ENCODE results near the gene RGL4.

Gene RGL4

DNA sequence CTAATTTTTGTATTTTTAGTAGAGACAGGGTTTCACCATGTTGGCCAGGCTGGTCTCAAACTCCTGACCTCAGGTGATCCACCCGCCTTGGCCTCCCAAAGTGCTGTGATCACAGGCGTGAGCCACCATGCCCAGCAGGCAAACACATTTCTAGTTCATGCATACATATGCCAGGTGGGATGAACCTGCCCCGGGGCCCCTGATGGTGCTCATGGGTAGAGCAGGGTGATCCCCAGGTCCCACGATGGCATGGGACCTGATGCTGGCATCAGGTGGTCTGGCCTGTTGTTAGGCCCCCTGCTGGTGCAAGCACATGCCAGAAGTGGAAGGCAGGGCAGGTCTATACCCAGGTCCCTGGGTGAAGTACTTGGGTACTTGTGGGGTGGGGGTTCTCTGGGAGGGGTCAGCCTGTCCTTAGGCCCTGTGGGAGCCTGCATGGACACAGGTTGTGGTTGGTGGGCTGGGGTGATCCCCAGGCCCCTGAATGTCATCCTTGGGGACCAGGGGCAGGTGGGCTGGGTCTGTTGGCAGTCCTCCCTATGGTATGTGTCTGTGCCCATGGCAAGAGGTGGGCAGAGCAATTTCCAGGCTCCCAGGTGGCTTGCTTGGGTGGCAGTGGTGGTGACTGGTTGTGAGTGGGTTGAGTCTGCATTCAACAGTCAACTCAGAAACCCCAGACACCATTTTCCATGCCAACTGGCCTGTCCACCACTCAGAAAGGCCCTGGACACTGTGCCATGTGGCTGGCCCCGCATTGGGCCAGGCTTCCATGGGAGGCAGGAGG lies 9.6 kb upstream of the RGL4 start:
- DNase-seq: no peak

DNA sequence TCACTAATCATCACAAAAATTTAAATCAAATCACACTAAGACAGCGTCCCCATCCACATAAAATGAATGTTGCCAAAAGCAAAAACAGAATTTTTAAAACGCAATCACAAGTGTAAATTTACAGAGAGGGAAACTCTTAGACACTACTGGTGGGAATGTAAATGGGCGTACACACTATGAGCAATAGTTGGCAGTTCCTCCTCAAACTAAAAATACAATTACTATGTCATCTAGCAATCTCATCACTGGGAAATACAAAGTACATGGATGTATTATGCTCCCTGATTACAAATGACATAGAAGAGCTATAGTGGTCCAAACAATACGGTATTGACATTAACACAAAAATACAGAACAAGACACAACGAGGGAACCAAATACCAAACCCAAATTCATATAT lies 8.7 kb upstream of the RGL4 start:
- DNase-seq: no peak

- no peak for DNase-seq
These were observed 7.9 kb upstream of the RGL4 start for GRCh38 chr22:23682827-23683355.

GRCh38 chr22:23683545-23683944 lies 7.3 kb upstream of the RGL4 start:
- DNase-seq: no peak

DNA sequence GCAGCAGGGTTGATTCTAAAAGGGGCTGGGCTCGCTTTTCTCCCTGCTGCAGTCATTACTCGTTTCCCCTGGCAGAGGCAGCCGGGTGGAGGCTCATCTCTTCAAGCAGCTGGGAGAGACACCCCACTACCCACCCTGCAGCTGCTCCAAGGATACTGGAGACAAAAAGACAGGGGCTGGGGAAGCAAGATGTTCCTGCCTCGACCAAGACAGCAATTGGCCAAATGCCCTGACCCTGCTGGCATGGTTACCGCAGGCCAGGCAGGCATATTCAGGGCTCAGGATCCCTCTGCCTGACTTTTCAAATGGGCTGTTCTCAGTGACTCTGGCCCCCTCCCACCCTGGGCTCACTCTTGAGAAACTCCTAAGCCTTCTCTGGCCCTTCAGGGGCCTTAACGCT lies 6.8 kb upstream of the RGL4 start:
- DNase-seq: no peak

DNA sequence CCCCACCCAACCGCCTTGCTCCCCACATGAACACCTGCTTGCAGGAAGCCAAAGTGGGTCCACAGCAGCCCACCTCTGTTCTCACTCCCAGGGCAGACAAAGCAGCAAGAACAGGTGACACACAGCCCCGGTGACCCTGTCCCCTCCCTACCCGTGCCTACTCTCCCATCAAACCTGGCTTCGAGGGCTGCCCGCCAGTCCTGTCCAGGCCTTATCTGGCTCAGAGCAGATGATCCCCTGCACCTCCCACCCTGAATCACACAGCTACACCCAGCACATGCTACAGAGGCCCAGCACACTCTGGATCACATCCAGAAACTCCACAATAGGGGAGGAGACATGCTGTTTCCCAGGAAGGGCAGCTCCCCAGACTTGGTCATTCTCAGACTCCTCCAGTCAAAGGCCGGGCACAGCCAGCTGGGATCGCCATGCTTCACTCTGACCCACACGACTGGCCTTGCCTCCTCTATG lies 6.2 kb upstream of the RGL4 start:
- no peak for DNase-seq

GRCh38 chr22:23685205-23685784 lies 5.5 kb upstream of the RGL4 start:
- DNase-seq: no peak

GRCh38 chr22:23686416-23687024 lies 4.3 kb upstream of the RGL4 start:
- DNase-seq: no peak

GRCh38 chr22:23688121-23688520 lies 2.7 kb upstream of the RGL4 start:
- no peak for DNase-seq

DNA sequence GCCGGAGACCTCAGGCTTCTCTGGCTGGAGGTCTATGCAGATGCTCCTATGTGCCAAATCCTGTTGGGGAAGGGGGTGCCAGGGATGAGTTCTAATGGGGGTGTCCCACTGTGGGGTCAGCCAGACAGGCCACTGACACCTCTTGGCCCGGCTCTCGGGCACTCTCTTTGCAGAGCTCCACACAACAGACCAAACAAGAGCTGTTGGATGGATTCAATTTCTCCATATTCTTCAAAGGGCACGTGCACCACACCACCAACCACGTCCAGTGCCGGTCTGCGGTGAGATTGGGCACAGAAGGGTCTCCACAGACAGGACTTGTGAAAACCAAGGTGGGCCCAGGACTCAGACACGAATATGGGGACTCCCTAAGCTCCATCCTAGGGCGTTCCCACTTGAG lies 2.2 kb upstream of the RGL4 start:
- no peak for DNase-seq

GRCh38 chr22:23689414-23689813 lies 1.4 kb upstream of the RGL4 start:
- no peak for DNase-seq

- no peak for DNase-seq
These were observed 1.1 kb downstream of the RGL4 start for GRCh38 chr22:23691748-23692423.

DNA sequence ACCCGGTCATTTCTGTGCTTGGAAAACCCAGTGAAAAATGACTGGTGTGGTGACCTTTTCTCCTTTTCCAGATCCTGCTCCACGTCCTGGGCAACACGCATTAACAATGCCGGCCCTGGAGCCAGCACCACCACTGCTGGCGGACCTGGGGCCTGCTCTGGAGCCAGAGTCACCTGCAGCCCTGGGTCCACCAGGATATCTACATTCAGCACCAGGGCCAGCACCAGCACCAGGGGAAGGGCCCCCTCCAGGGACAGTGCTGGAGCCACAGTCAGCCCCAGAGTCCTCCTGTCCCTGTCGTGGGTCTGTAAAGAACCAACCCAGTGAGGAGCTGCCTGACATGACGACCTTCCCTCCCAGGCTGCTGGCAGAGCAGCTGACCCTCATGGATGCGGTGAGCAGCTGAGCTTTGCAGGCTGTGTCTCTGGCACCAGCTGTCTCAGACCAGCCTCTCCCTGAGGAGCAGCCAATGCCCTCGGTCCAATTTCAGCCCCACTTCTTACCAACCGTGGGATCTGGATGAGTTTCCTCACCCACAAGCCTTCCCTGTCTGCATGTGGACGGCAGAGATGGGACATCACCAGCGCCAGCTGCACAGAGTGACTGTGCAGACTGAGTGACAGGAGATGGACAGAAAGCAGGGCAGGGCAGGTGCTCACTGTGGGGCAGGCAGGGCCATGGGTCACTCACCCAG lies 1.9 kb downstream of the RGL4 start:
- DNase-seq: no peak

DNA sequence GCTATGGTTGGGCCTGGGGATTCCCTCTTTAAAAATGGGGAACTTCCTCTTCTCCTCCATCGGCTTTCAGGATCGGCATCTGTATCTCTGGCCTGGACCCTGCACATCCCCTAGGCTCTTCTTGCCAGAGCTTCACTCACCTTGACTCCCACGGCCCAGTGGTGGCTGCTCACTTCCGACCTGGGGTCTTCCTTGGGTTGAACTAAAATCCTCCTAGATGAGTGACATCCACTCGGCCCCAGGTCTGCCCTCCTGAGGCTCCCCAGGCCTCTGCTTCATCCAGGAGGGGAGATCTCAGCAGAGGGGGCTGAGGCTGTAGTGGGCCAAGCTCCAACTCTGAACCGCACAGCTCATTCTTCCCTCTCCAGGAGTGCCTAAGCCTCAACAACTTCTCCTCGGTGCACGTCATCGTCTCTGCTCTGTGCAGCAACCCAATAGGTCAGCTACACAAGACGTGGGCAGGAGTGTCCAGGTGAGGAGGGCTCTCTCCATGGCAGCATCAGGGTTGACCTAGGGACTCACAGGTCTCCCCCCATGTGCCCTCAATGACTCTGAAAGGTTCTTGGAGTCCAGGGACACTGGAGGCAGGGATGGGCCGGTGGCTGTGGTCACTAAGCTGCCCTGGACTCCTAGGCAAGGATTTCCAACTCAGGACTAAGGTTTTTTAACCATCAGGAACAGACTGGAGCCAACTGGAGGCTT lies 3.3 kb downstream of the RGL4 start:
- DNase-seq: no peak

DNA sequence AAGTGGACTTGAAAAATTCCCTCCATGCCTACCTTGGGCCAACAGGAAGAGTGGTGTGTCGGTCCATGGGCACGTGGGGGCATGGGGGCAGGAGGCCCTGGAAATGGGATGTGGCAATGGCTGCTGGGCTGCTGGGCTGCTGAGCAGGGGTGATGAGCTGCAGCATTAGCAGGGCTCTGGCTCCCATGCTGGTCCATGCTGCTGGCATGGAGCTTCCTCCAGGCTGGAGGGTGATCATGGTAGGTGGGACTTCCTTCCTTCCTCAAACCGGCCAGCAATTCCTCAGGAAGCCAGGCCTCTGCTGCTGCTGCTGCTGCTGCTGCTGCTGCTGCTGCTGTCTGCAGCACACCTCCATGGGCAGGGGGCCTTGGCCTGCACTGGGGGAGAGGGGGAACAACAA lies 4.3 kb downstream of the RGL4 start:
- no peak for DNase-seq

DNA sequence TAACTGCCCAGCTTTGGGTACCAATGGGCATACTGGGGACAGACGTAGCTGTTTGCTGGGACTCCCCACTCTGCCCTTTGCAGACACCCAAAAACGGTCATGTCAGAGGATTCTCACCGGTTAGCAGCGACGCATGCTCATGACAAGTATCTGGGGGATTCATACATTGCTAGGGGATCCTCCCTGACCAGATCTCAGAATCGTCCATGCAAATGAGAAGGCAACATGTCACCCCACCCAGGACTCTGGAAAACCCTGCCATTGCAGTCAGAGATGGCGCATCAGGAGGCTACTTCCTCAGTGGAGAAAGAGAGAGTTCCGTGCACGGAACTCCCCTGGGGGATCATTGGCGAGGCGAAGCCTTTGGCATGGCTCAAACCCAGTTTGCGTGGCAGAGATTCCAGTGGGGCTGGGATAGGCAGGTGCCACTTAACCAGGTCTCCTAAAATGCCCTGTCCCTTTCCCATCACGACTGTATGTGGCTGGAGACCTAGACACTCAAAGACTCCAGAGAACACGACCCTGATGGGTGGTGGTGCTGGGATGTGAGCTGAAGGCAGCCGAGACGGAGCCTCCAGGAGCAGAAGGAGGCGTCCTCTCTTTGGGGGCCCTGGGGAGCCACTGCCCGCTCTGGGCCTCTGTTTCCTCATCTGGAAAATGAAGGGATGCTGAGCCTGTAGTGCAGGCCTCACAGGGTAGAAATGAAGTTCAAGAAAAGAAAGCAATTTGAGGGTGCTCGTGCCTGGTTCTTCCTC lies 4.9 kb downstream of the RGL4 start:
- DNase-seq: no peak

DNA sequence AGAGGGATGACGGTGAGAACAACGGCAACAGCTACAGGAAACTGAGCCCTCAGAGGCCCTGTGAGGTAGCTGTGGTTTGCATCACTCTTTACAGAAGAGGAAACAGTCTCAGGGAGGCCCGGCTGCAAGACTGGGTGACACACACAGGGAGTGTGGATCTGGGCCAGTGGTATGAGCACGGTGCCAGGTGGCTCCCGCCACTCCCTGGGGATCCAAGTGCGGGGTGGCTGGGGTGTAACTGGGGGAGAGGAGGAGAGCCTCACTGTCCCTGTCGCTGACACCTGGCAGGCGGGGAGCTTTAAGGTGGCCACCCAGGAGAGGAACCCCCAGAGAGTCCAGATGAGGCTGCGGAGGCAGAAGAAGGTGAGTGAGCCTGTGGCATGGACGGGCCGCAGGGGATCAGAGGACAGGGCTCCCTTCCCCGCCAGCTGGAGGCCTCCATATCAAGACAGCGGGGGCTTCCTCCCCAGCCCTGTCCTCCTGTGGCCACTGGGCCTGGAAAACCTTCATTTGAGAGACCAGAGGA lies 5.6 kb downstream of the RGL4 start:
- peak; percentile 94 to 95 for DNase-seq

- no peak for DNase-seq
These were observed 6.5 kb downstream of the RGL4 start for GRCh38 chr22:23697031-23697970.

GRCh38 chr22:23698094-23698493 lies 7.3 kb downstream of the RGL4 start:
- peak in 1 of 2 experiments; percentile 12 for DNase-seq

DNA sequence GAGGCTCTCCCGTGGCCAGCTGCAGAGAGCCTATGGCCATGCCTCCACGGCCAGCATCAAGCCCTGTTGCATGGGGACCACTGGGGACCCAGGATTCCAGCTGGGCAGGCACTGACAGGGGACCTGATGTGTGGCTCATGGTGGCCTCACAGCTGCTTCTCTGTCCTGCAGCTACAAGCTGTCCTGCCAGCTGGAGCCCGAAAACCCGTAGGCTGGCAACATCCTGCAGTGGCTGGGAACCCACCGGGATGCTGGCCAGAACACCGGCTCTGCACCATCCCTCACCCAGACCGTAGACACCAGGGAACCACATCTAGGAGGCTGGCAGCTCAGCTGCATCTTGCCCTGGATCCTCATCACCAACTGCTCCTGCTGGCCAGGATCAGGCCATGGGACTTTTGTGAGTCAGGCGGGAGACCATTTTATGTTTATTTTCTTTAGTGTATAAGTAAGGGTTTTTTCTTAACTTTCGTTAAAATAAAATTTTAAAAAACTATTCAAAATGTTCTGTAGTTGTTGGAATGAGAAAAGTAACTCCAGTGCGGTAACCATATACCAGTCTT lies 7.9 kb downstream of the RGL4 start:
- no peak for DNase-seq

Data from Kasumi-1 (cell line).